Calu3 (cell line): ENCODE results near the gene BRD1. TPM values are rescaled to one million over a fixed set of nuclear protein-coding genes. Genes with fewer than 3 reads are reported as not detected.

ENCODE experiments used
- BruUV-seq: library from RNA; stranded (reverse); fragments of 400-500 nt; replicated peaks from 2 replicates; lab custom pipeline; 2021; lab: Mats Ljungman, UMichigan
- CTCF ChIA-PET: fragments of 300-600 bp; sonication (Branson Sonifier 250); formaldehyde crosslinking; loops from one replicate; lab custom pipeline; 2022; ENCODE audit warnings: antibody characterized with exemption; lab: Charles Lee
- DNase-seq: peaks from one replicate; pipeline ENCODE4 v3.0.0; 2022
- H3K27ac Mint-ChIP-seq: one replicate; pipeline ENCODE4 v1.8.0; 2022; ENCODE audit warnings: mixed read lengths; ENCODE audit not compliant: unreplicated experiment
- H3K27me3 Mint-ChIP-seq: one replicate; pipeline ENCODE4 v1.8.0; 2022; ENCODE audit warnings: mixed read lengths; ENCODE audit not compliant: unreplicated experiment
- H3K36me3 Mint-ChIP-seq: one replicate; pipeline ENCODE4 v1.8.0; 2022; ENCODE audit warnings: mild to moderate bottlenecking, moderate library complexity, mixed read lengths; ENCODE audit not compliant: insufficient read depth, unreplicated experiment
- H3K4me1 Mint-ChIP-seq: one replicate; pipeline ENCODE4 v1.8.0; 2022; ENCODE audit warnings: mild to moderate bottlenecking, low read depth, mixed read lengths; ENCODE audit not compliant: unreplicated experiment
- H3K4me3 Mint-ChIP-seq: one replicate; pipeline ENCODE4 v1.8.0; 2022; ENCODE audit warnings: mild to moderate bottlenecking, low read depth, moderate library complexity, mixed read lengths; ENCODE audit not compliant: unreplicated experiment
- H3K9me3 Mint-ChIP-seq: one replicate; pipeline ENCODE4 v1.8.0; 2022; ENCODE audit warnings: low read depth, mixed read lengths; ENCODE audit not compliant: unreplicated experiment
- CTCF ChIP-seq: fragments of 200-600 bp; IDR thresholded peaks from one replicate; pipeline ENCODE4 v1.8.0; 2022; ENCODE audit warnings: antibody characterized with exemption; ENCODE audit not compliant: unreplicated experiment
- intact Hi-C: fragments of 100-400 bp; cut with micrococcal nuclease; formaldehyde crosslinking; loops from one replicate; pipeline ENCODE4 v1.10.0; 2022; ENCODE audit not compliant: unreplicated experiment
- total RNA-seq: library from RNA; stranded (reverse); gene quantifications from 2 replicates; pipeline ENCODE4 v1.2.3, GENCODE V29; 2022

The BRD1 gene
- total RNA-seq, 1 experiment from 2014 or later: 41.4 TPM

- Mint-ChIP-seq H3K27ac (no peak overlapping the region), H3K36me3 (peaks cover 42% of the 10 kb centered on the region), H3K9me3 (peaks cover 21% of the 10 kb centered on the region), H3K27me3 (no peaks in the 10 kb centered on the region), H3K4me3 (no peak overlapping the region), H3K4me1 (no peaks in the 10 kb centered on the region)
- CTCF ChIA-PET: no interaction called here
- no TSS peak for BruUV-seq
- intact Hi-C loops: no loop called here
- TF ChIP-seq CTCF: no peak
- no peak for DNase-seq
These were observed 42.4 kb upstream of the BRD1 start for GRCh38 chr22:49869845-49870712.

- H3K36me3 Mint-ChIP-seq: peaks cover 42% of the 10 kb centered on the region
- H3K4me1 Mint-ChIP-seq: no peaks in the 10 kb centered on the region
- CTCF ChIA-PET: no interaction called here
- intact Hi-C loops: no loop called here
- no peaks in the 10 kb centered on the region for H3K27me3 Mint-ChIP-seq
- no peak for DNase-seq
- BruUV-seq: no TSS peak
- no peak for TF ChIP-seq CTCF
- H3K27ac Mint-ChIP-seq: peak overlapping the region; percentile 27
- H3K9me3 Mint-ChIP-seq: peaks cover 21% of the 10 kb centered on the region
- no peak overlapping the region for H3K4me3 Mint-ChIP-seq
These were observed 41.6 kb upstream of the BRD1 start for GRCh38 chr22:49869086-49869830.

GRCh38 chr22:49867303-49868265 is 39.9 kb upstream of the BRD1 start:
- Mint-ChIP-seq H3K36me3 (peaks cover 32% of the 10 kb centered on the region), H3K27me3 (no peaks in the 10 kb centered on the region), H3K4me1 (no peaks in the 10 kb centered on the region), H3K9me3 (peaks cover 21% of the 10 kb centered on the region), H3K27ac (no peak overlapping the region), H3K4me3 (no peak overlapping the region)
- no peak for TF ChIP-seq CTCF
- intact Hi-C loops: no loop called here
- DNase-seq: no peak
- CTCF ChIA-PET: no interaction called here
- BruUV-seq: no TSS peak

- H3K36me3 Mint-ChIP-seq: peaks cover 32% of the 10 kb centered on the region
- CTCF ChIA-PET: no interaction called here
- no peak for DNase-seq
- H3K4me1 Mint-ChIP-seq: no peaks in the 10 kb centered on the region
- no peak overlapping the region for H3K4me3 Mint-ChIP-seq
- BruUV-seq: no TSS peak
- no peaks in the 10 kb centered on the region for H3K27me3 Mint-ChIP-seq
- intact Hi-C loops: no loop called here
- H3K27ac Mint-ChIP-seq: no peak overlapping the region
- TF ChIP-seq CTCF: no peak
- H3K9me3 Mint-ChIP-seq: peaks cover 18% of the 10 kb centered on the region
These were observed 39.0 kb upstream of the BRD1 start for GRCh38 chr22:49866646-49867045.
